Neural crest cell (in vitro differentiated cells): ENCODE data around the gene MED12L. TPM values are rescaled to one million over a fixed set of nuclear protein-coding genes. Genes with fewer than 3 reads are reported as not detected.
A peak's percentile ranks its signal among the peaks of the same experiment; 100 is the strongest.

Source experiments
- DNase-seq: peaks from one replicate; pipeline ENCODE4 v3.0.0; 2021; ENCODE audit warnings: low read depth, mixed read lengths, low spot score
- H3K27ac Mint-ChIP-seq: one replicate; pipeline ENCODE4 v1.8.0; 2021; ENCODE audit warnings: mild to moderate bottlenecking, mixed read lengths; ENCODE audit not compliant: unreplicated experiment
- H3K27me3 Mint-ChIP-seq: 2 replicates; pipeline ENCODE4 v1.8.0; 2021; ENCODE audit warnings: low read depth, mild to moderate bottlenecking, mixed read lengths
- H3K36me3 Mint-ChIP-seq: 2 replicates; pipeline ENCODE4 v1.8.0; 2021; ENCODE audit warnings: low read depth, mild to moderate bottlenecking, mixed read lengths
- H3K4me1 Mint-ChIP-seq: 2 replicates; pipeline ENCODE4 v1.8.0; 2021; ENCODE audit warnings: mixed read lengths
- H3K4me3 Mint-ChIP-seq: one replicate; pipeline ENCODE4 v1.8.0; 2021; ENCODE audit warnings: mild to moderate bottlenecking, mixed read lengths
- H3K9me3 Mint-ChIP-seq: 2 replicates; pipeline ENCODE4 v1.8.0; 2021; ENCODE audit warnings: mixed read lengths
- CTCF ChIP-seq: fragments of 200-600 bp; sonication (generic); conservative IDR thresholded peaks from 2 replicates; pipeline ENCODE4 v1.5.0; 2021; ENCODE audit warnings: antibody characterized with exemption, mild to moderate bottlenecking
- total RNA-seq: library from RNA; stranded (reverse); gene quantifications from 2 replicates; pipeline ENCODE4 v1.2.1, GENCODE V29; 2021

The MED12L gene
- total RNA-seq, 1 donor from 2014 or later: 12.2 TPM

DNA sequence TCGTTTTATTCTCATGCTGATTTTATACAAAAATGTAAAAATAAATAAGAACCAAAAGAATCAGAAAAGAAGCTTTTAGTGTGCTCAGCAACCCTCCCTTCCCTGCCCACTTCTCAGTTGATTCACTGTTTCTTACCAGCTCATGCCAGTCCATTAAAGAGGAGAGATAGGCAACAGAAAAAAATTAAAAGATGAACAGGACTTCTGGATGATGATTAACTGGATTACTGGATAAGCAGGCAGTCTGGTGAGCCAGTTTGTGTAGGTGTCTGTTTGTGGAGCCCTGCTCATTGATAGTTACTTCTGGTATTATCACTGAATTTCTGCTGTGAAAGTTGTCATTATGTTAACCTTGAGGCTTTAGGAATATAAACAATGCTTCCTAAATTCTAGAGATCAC lies 132.7 kb downstream of the MED12L start:
- peaks cover 19% of the 10 kb centered on the region for H3K9me3 Mint-ChIP-seq
- DNase-seq: no peak
- no peaks in the 10 kb centered on the region for H3K4me1 Mint-ChIP-seq
- peaks cover 28% of the 10 kb centered on the region for H3K36me3 Mint-ChIP-seq
- no peak overlapping the region for H3K27ac Mint-ChIP-seq
- no peak for TF ChIP-seq CTCF
- no peak overlapping the region for H3K4me3 Mint-ChIP-seq
- H3K27me3 Mint-ChIP-seq: no peaks in the 10 kb centered on the region

- no peak for DNase-seq
- Mint-ChIP-seq H3K4me3 (no peak overlapping the region), H3K27ac (no peak overlapping the region), H3K36me3 (peaks cover 28% of the 10 kb centered on the region), H3K27me3 (no peaks in the 10 kb centered on the region), H3K4me1 (no peaks in the 10 kb centered on the region), H3K9me3 (peaks cover 19% of the 10 kb centered on the region)
- TF ChIP-seq CTCF: no peak
These were observed 133.6 kb downstream of the MED12L start for GRCh38 chr3:151219056-151219455.

GRCh38 chr3:151224268-151224866 lies 138.9 kb downstream of the MED12L start:
- Mint-ChIP-seq H3K4me1 (peaks cover 14% of the 10 kb centered on the region), H3K4me3 (no peak overlapping the region), H3K27ac (no peak overlapping the region), H3K36me3 (peaks cover 28% of the 10 kb centered on the region), H3K9me3 (peaks cover 19% of the 10 kb centered on the region), H3K27me3 (no peaks in the 10 kb centered on the region)
- DNase-seq: no peak
- no peak for TF ChIP-seq CTCF

GRCh38 chr3:151225040-151225975 lies 139.8 kb downstream of the MED12L start:
- peaks cover 15% of the 10 kb centered on the region for H3K4me1 Mint-ChIP-seq
- no peak for DNase-seq
- peaks cover 15% of the 10 kb centered on the region for H3K9me3 Mint-ChIP-seq
- no peaks in the 10 kb centered on the region for H3K27me3 Mint-ChIP-seq
- H3K36me3 Mint-ChIP-seq: peaks cover 24% of the 10 kb centered on the region
- no peak for TF ChIP-seq CTCF
- H3K4me3 Mint-ChIP-seq: no peak overlapping the region
- peak overlapping the region; percentile 72 for H3K27ac Mint-ChIP-seq

GRCh38 chr3:151226088-151226563 lies 140.7 kb downstream of the MED12L start:
- DNase-seq: no peak
- TF ChIP-seq CTCF: no peak
- H3K27ac Mint-ChIP-seq: no peak overlapping the region
- no peaks in the 10 kb centered on the region for H3K27me3 Mint-ChIP-seq
- H3K36me3 Mint-ChIP-seq: peaks cover 16% of the 10 kb centered on the region
- peaks cover 18% of the 10 kb centered on the region for H3K4me1 Mint-ChIP-seq
- H3K4me3 Mint-ChIP-seq: no peak overlapping the region
- H3K9me3 Mint-ChIP-seq: peaks cover 10% of the 10 kb centered on the region
